Endothelial cell of umbilical vein (primary cell): ENCODE measurements around the gene FBH1.
"Not testable (repeated sequence)": the region's sequence is repeated elsewhere in the genome, so short reads cannot be mapped to it uniquely, and the experiment has no call there.

Experiments used
- CTCF ChIP-seq, 2 donors: IDR thresholded peaks; 1 replicate in 1 of 2; 2 replicates in 1 of 2; pipeline ENCODE4 v1.5.1; 2011; ENCODE audit warnings: low read length in 2 of 2, mild to moderate bottlenecking in 2 of 2, moderate library complexity in 2 of 2, control low read depth in 1 of 2, inconsistent platforms in 1 of 2, low read depth in 1 of 2; ENCODE audit not compliant: insufficient read depth in 1 of 2; ENCODE audit errors: extremely low read depth in 1 of 2
- POLR2A ChIP-seq: IDR thresholded peaks from 2 replicates; pipeline ENCODE4 v1.6.1; 2012; ENCODE audit warnings: low read depth, mild to moderate bottlenecking, control low read depth, low read length

- TF ChIP-seq CTCF (IDR thresholded peaks at IDR 0.05; ENCODE audit: extremely low read depth in 1 of 2, insufficient read depth in 1 of 2, low read depth in 1 of 2, low read length in 2 of 2); POLR2A: not testable (repeated sequence)
These were observed 13.0 kb upstream of the FBH1 start for GRCh38 chr10:5877041-5877440.
